HG02678 (cell line): ENCODE results near the gene ROBO4.

ENCODE experiments used
- ATAC-seq: cut with Tn5 transposase; IDR thresholded peaks from one replicate; pipeline ENCODE4 v1.9.1; 2021; ENCODE audit warnings: mild to moderate bottlenecking, moderate library complexity; ENCODE audit not compliant: unreplicated experiment

Gene ROBO4

GRCh38 chr11:124919898-124920297 is 22.2 kb upstream of the ROBO4 start:
- ATAC-seq, result no peak

- ATAC-seq, result no peak
These were observed 21.3 kb upstream of the ROBO4 start, which contains the start of gene HEPN1 for GRCh38 chr11:124918950-124919349. HEPN1 (plus strand) TSS chr11:124919250.

- no peak for ATAC-seq
These were observed 19.5 kb upstream of the ROBO4 start for GRCh38 chr11:124917115-124917637.

- no peak for ATAC-seq
These were observed 18.7 kb upstream of the ROBO4 start for GRCh38 chr11:124916370-124916710.

- ATAC-seq, result no peak
These were observed 18.1 kb upstream of the ROBO4 start for GRCh38 chr11:124915541-124916369.

- no peak for ATAC-seq
These were observed 5.0 kb upstream of the ROBO4 start for GRCh38 chr11:124902616-124903015.

GRCh38 chr11:124900464-124900863 is 2.8 kb upstream of the ROBO4 start:
- ATAC-seq, result no peak

GRCh38 chr11:124899383-124900145 is 1.9 kb upstream of the ROBO4 start:
- no peak for ATAC-seq

- no peak for ATAC-seq
These were observed 1.0 kb upstream of the ROBO4 start for GRCh38 chr11:124898711-124899110.

- no peak for ATAC-seq
These were observed 607 bp upstream of the ROBO4 start for GRCh38 chr11:124898263-124898680.

- no peak for ATAC-seq
These were observed 759 bp downstream of the ROBO4 start for GRCh38 chr11:124896821-124897391.

- ATAC-seq, result no peak
These were observed 1.5 kb downstream of the ROBO4 start for GRCh38 chr11:124896071-124896750.

GRCh38 chr11:124895471-124895971 is 2.1 kb downstream of the ROBO4 start:
- ATAC-seq, result no peak

GRCh38 chr11:124894606-124895430 is 2.8 kb downstream of the ROBO4 start:
- no peak for ATAC-seq

- ATAC-seq, result no peak
These were observed 3.8 kb downstream of the ROBO4 start for GRCh38 chr11:124893781-124894401.

GRCh38 chr11:124892750-124893454 is 4.8 kb downstream of the ROBO4 start:
- no peak for ATAC-seq

GRCh38 chr11:124892146-124892545 is 5.5 kb downstream of the ROBO4 start:
- no peak for ATAC-seq

GRCh38 chr11:124891373-124891861 is 6.2 kb downstream of the ROBO4 start:
- ATAC-seq, result no peak
